H9 (cell line): ENCODE results near the gene KRT77. TPM values are rescaled to one million over a fixed set of nuclear protein-coding genes. Genes with fewer than 3 reads are reported as not detected.

ENCODE experiments used
- DNase-seq: peaks from one replicate; pipeline ENCODE4 v3.0.0-alpha.2; 2017
- H2AFZ ChIP-seq: one replicate; pipeline ENCODE4 v1.6.1; 2013; ENCODE audit warnings: mild to moderate bottlenecking, low read length, control low read depth, moderate library complexity
- H2AK5ac ChIP-seq: 2 replicates; pipeline ENCODE4 v1.6.1; 2013; ENCODE audit warnings: low read length, control low read depth, mixed read lengths; ENCODE audit not compliant: insufficient read length
- H2BK120ac ChIP-seq: one replicate; pipeline ENCODE4 v1.6.1; 2013; ENCODE audit warnings: low read depth, mild to moderate bottlenecking, low read length, control low read depth, inconsistent platforms; ENCODE audit not compliant: poor library complexity, severe bottlenecking
- H2BK12ac ChIP-seq: 2 replicates; pipeline ENCODE4 v1.6.1; 2013; ENCODE audit warnings: low read length, control low read depth, mixed read lengths, low read depth; ENCODE audit not compliant: insufficient read length
- H2BK15ac ChIP-seq: 2 replicates; pipeline ENCODE4 v1.6.1; 2013; ENCODE audit warnings: low read depth, low read length, control low read depth
- H2BK20ac ChIP-seq: one replicate; pipeline ENCODE4 v1.6.1; 2013; ENCODE audit warnings: low read depth, mild to moderate bottlenecking, low read length, control low read depth, inconsistent platforms; ENCODE audit not compliant: poor library complexity, severe bottlenecking
- H2BK5ac ChIP-seq: 2 replicates; pipeline ENCODE4 v1.6.1; 2013; ENCODE audit warnings: low read length, control low read depth, mixed read lengths; ENCODE audit not compliant: insufficient read length
- H3K14ac ChIP-seq: 2 replicates; pipeline ENCODE4 v1.6.1; 2013; ENCODE audit warnings: low read length, control low read depth; ENCODE audit not compliant: insufficient read depth
- H3K18ac ChIP-seq: 2 replicates; pipeline ENCODE4 v1.6.1; 2013; ENCODE audit warnings: low read depth, mild to moderate bottlenecking, mixed read lengths, low read length, control low read depth; ENCODE audit not compliant: insufficient read length
- H3K23ac ChIP-seq: 2 replicates; pipeline ENCODE4 v1.6.1; 2013; ENCODE audit warnings: low read length, control low read depth, mixed read lengths, low read depth; ENCODE audit not compliant: insufficient read length
- H3K23me2 ChIP-seq: 2 replicates; pipeline ENCODE4 v1.6.1; 2013; ENCODE audit warnings: low read depth, mild to moderate bottlenecking, mixed read lengths, low read length, control low read depth; ENCODE audit not compliant: insufficient read length, poor library complexity, severe bottlenecking
- H3K27ac ChIP-seq: 2 replicates; pipeline ENCODE4 v1.5.1; 2013; ENCODE audit warnings: low read length, control low read depth, mixed read lengths, low read depth; ENCODE audit not compliant: insufficient read length
- H3K27me3 ChIP-seq: 2 replicates; pipeline ENCODE4 v1.6.1; 2013; ENCODE audit warnings: low read length, control low read depth, inconsistent platforms; ENCODE audit not compliant: insufficient read depth
- H3K4ac ChIP-seq: 2 replicates; pipeline ENCODE4 v1.6.1; 2013; ENCODE audit warnings: low read depth, mild to moderate bottlenecking, control low read depth, inconsistent platforms, low read length, moderate library complexity
- H3K4me1 ChIP-seq: 2 replicates; pipeline ENCODE4 v1.6.1; 2013; ENCODE audit warnings: low read length, control low read depth, inconsistent platforms; ENCODE audit not compliant: insufficient read depth
- H3K4me2 ChIP-seq: 2 replicates; pipeline ENCODE4 v1.6.1; 2013; ENCODE audit warnings: low read length, control low read depth, mixed read lengths; ENCODE audit not compliant: insufficient read length, insufficient read depth
- H3K56ac ChIP-seq: 2 replicates; pipeline ENCODE4 v1.6.1; 2013; ENCODE audit warnings: low read depth, mild to moderate bottlenecking, mixed read lengths, low read length, control low read depth; ENCODE audit not compliant: insufficient read length
- H3K79me1 ChIP-seq: 2 replicates; pipeline ENCODE4 v1.6.1; 2013; ENCODE audit warnings: low read depth, mild to moderate bottlenecking, moderate library complexity, low read length, control low read depth, inconsistent platforms; ENCODE audit not compliant: insufficient read depth, poor library complexity, severe bottlenecking
- H3K79me2 ChIP-seq: 2 replicates; pipeline ENCODE4 v1.6.1; 2013; ENCODE audit warnings: low read length, control low read depth, inconsistent platforms; ENCODE audit not compliant: insufficient read depth
- H3K9ac ChIP-seq: 2 replicates; pipeline ENCODE4 v1.6.1; 2013; ENCODE audit warnings: low read length, control low read depth, mixed read lengths; ENCODE audit not compliant: insufficient read length; ENCODE audit errors: extremely low read depth
- H3K9me3 ChIP-seq: one replicate; pipeline ENCODE4 v1.6.1; 2013; ENCODE audit warnings: low read depth, low read length, inconsistent platforms; ENCODE audit not compliant: control insufficient read depth
- H3T11ph ChIP-seq: one replicate; pipeline ENCODE4 v1.6.1; 2013; ENCODE audit warnings: mild to moderate bottlenecking, low read length, control low read depth, inconsistent platforms
- H4K20me1 ChIP-seq: one replicate; pipeline ENCODE4 v1.6.1; 2013; ENCODE audit not compliant: control insufficient read depth, insufficient read length, insufficient read depth
- H4K5ac ChIP-seq: 2 replicates; pipeline ENCODE4 v1.6.1; 2013; ENCODE audit warnings: low read depth, mild to moderate bottlenecking, mixed read lengths, low read length, control low read depth; ENCODE audit not compliant: insufficient read length
- H4K8ac ChIP-seq: replicated peaks from 2 replicates; pipeline ENCODE4 v1.6.1; 2013; ENCODE audit warnings: low read length, control low read depth, mixed read lengths, low read depth; ENCODE audit not compliant: insufficient read length
- H4K91ac ChIP-seq: 2 replicates; pipeline ENCODE4 v1.6.1; 2013; ENCODE audit warnings: low read depth, mild to moderate bottlenecking, moderate library complexity, mixed read lengths, low read length, control low read depth; ENCODE audit not compliant: insufficient read length
- H3K27ac Mint-ChIP-seq, 3 experiments: 2 replicates in 2 of 3; 3 replicates in 1 of 3; pipeline ENCODE4 v1.8.0; 2020 to 2021; ENCODE audit warnings: mixed read lengths in 3 of 3, mild to moderate bottlenecking in 1 of 3, moderate library complexity in 1 of 3
- H3K27me3 Mint-ChIP-seq: 2 replicates; pipeline ENCODE4 v1.8.0; 2021; ENCODE audit warnings: low read depth, mild to moderate bottlenecking, moderate library complexity, mixed read lengths
- H3K36me3 Mint-ChIP-seq, 3 experiments: 2 replicates in 2 of 3; 3 replicates in 1 of 3; pipeline ENCODE4 v1.8.0; 2020 to 2021; ENCODE audit warnings: low read depth in 3 of 3, mixed read lengths in 3 of 3; ENCODE audit not compliant: insufficient read depth in 1 of 3
- H3K4me1 Mint-ChIP-seq, 2 experiments: 2 replicates each; pipeline ENCODE4 v1.8.0; 2020; ENCODE audit warnings: mixed read lengths in 2 of 2
- H3K4me3 Mint-ChIP-seq, 2 experiments: 2 replicates in 1 of 2; 3 replicates in 1 of 2; pipeline ENCODE4 v1.8.0; 2020 to 2021; ENCODE audit warnings: mild to moderate bottlenecking in 2 of 2, mixed read lengths in 2 of 2, moderate library complexity in 1 of 2
- H3K9me3 Mint-ChIP-seq, 2 experiments: 2 replicates in 1 of 2; 3 replicates in 1 of 2; pipeline ENCODE4 v1.8.0; 2020; ENCODE audit warnings: mild to moderate bottlenecking in 2 of 2, mixed read lengths in 2 of 2, moderate library complexity in 1 of 2
- WGBS: extraction: QIAGEN DNeasy Blood & Tissue Kit; methylation state at CpG from one replicate; pipeline ENCODE4 v1.1.7; 2013; ENCODE audit warnings: missing lambda C conversion rate, low lambda C conversion rate, mixed read lengths; ENCODE audit not compliant: insufficient read length; ENCODE audit errors: extremely low coverage; 5-methylcytosine and 5-hydroxymethylcytosine counted together
- total RNA-seq: library from RNA; stranded (reverse); gene quantifications from 2 replicates; pipeline ENCODE4 v1.2.1, GENCODE V29; 2021
- TF ChIP-seq, protein P1 (sequence below): fragments of 200-600 bp; sonication (generic); conservative IDR thresholded peaks from 3 replicates; pipeline ENCODE4 v1.8.0; 2021; ENCODE audit warnings: antibody characterized with exemption, mild to moderate bottlenecking

KRT77 gene
- total RNA-seq, 1 experiment from 2014 or later, result not detected

DNA sequence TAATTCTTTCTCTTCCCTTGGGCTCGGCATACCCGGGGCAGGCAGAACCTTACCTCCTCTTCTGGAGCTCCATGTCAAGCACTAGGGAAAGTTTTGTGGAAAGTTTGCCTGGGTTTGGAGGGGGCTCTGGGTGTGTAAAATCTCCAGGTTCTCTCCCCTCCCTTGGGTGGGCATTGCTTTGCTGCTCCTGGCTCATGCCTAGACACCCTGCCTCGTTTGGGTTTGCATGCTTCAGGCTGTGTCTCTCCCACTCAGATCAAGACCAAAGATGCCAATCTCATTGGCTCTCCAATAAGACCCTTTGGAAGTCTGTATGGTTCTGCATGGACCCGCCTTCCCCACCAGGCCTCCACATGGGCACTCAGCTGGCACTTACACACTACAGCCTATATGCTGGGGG lies 45.1 kb downstream of the KRT77 start:
- Histone ChIP-seq H3K4ac (no peak overlapping the region), H2BK15ac (no peak overlapping the region), H4K5ac (no peak overlapping the region), H3K56ac (no peak overlapping the region), H3T11ph (no peak overlapping the region), H2AFZ (no peak overlapping the region), H3K79me1 (no peaks in the 10 kb centered on the region), H3K9ac (no peak overlapping the region), H3K23me2 (no peaks in the 10 kb centered on the region), H4K20me1 (peaks cover 2% of the 10 kb centered on the region), H3K27ac (no peak overlapping the region), H4K8ac (no peak overlapping the region), H3K4me1 (no peaks in the 10 kb centered on the region), H3K18ac (no peak overlapping the region), H4K91ac (no peak overlapping the region), H2BK120ac (no peak overlapping the region), H2BK5ac (no peak overlapping the region), H3K27me3 (no peaks in the 10 kb centered on the region), H3K9me3 (no peaks in the 10 kb centered on the region), H2BK12ac (no peak overlapping the region), H3K79me2 (no peaks in the 10 kb centered on the region), H2BK20ac (no peak overlapping the region), H3K23ac (no peak overlapping the region), H2AK5ac (no peak overlapping the region), H3K14ac (no peak overlapping the region; the same call in 1 of the 2 replicates), H3K4me2 (no peak overlapping the region)
- H3K4me3 Mint-ChIP-seq, result no peak overlapping the region
- no peaks in the 10 kb centered on the region for H3K9me3 Mint-ChIP-seq
- peaks cover 23% of the 10 kb centered on the region for H3K27me3 Mint-ChIP-seq
- TF ChIP-seq, protein P1, sequence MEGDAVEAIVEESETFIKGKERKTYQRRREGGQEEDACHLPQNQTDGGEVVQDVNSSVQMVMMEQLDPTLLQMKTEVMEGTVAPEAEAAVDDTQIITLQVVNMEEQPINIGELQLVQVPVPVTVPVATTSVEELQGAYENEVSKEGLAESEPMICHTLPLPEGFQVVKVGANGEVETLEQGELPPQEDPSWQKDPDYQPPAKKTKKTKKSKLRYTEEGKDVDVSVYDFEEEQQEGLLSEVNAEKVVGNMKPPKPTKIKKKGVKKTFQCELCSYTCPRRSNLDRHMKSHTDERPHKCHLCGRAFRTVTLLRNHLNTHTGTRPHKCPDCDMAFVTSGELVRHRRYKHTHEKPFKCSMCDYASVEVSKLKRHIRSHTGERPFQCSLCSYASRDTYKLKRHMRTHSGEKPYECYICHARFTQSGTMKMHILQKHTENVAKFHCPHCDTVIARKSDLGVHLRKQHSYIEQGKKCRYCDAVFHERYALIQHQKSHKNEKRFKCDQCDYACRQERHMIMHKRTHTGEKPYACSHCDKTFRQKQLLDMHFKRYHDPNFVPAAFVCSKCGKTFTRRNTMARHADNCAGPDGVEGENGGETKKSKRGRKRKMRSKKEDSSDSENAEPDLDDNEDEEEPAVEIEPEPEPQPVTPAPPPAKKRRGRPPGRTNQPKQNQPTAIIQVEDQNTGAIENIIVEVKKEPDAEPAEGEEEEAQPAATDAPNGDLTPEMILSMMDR, result no peak
- no peak overlapping the region for H3K27ac Mint-ChIP-seq
- peaks cover 0 to 4% of the 10 kb centered on the region in 2 experiments; a peak in 2 of 4 replicates for H3K4me1 Mint-ChIP-seq
- no peaks in the 10 kb centered on the region for H3K36me3 Mint-ChIP-seq
- no CpG with 5 or more reads among the region's 4 CpGs for WGBS
- peak; percentile 14 for DNase-seq
